Central memory CD4-positive, alpha-beta T cell (primary cell): ENCODE measurements around the gene PRR33.

Source experiments
- DNase-seq: peaks from one replicate; pipeline ENCODE4 v3.0.0; 2022

Gene PRR33

GRCh38 chr11:1916132-1916985 is 24.7 kb upstream of the PRR33 start:
- no peak for DNase-seq

GRCh38 chr11:1915795-1916131 is 24.1 kb upstream of the PRR33 start:
- DNase-seq = no peak

- no peak for DNase-seq
Observed at GRCh38 chr11:1913271-1914060, 21.8 kb upstream of the PRR33 start.

- no peak for DNase-seq
Observed at GRCh38 chr11:1912289-1912878, 20.7 kb upstream of the PRR33 start.

- no peak for DNase-seq
Observed at GRCh38 chr11:1909524-1909923, 17.8 kb upstream of the PRR33 start.

GRCh38 chr11:1908618-1909017 is 16.9 kb upstream of the PRR33 start:
- no peak for DNase-seq

- DNase-seq = no peak
Observed at GRCh38 chr11:1906611-1907423, 15.1 kb upstream of the PRR33 start.

GRCh38 chr11:1906181-1906580 is 14.5 kb upstream of the PRR33 start:
- no peak for DNase-seq

GRCh38 chr11:1899686-1900085 is 8.0 kb upstream of the PRR33 start:
- no peak for DNase-seq

GRCh38 chr11:1899090-1899489 is 7.4 kb upstream of the PRR33 start:
- DNase-seq = no peak

GRCh38 chr11:1896923-1897322 is 5.2 kb upstream of the PRR33 start:
- no peak for DNase-seq

GRCh38 chr11:1896468-1896867 is 4.8 kb upstream of the PRR33 start:
- DNase-seq = no peak

GRCh38 chr11:1894759-1895158 is 3.1 kb upstream of the PRR33 start:
- DNase-seq = no peak

GRCh38 chr11:1893581-1894359 is 2.1 kb upstream of the PRR33 start:
- no peak for DNase-seq

GRCh38 chr11:1892558-1892957 is 863 bp upstream of the PRR33 start:
- DNase-seq = no peak

GRCh38 chr11:1892116-1892515 is 421 bp upstream of the PRR33 start:
- DNase-seq = no peak

GRCh38 chr11:1890856-1891830 is 552 bp downstream of the PRR33 start:
- DNase-seq = no peak

- no peak for DNase-seq
Observed at GRCh38 chr11:1889941-1890855, 1.5 kb downstream of the PRR33 start.

- DNase-seq = peak; percentile 84
Observed at GRCh38 chr11:1889224-1889930, 2.3 kb downstream of the PRR33 start.
